ENCODE results near the gene VIPR1.

GRCh38 chr3:42507252-42507651 lies 4.8 kb downstream of the VIPR1 start:
- TF ChIP-seq ELF4 (CRISPR knock-in tag; IDR thresholded peaks at IDR 0.05; ENCODE audit: low read depth) (no peak), NR3C1 (CRISPR knock-in tag; conservative IDR thresholded peaks at IDR 0.05; ENCODE audit: low read depth) (no peak), CTCF (IDR thresholded peaks at IDR 0.05) (no peak), IRF2 (CRISPR knock-in tag; IDR thresholded peaks at IDR 0.05; ENCODE audit: borderline replicate concordance, low read depth) (no peak), CREM (CRISPR knock-in tag; IDR thresholded peaks at IDR 0.05) (no peak), FOXP1 (CRISPR knock-in tag; IDR thresholded peaks at IDR 0.05; ENCODE audit: borderline replicate concordance) (no peak), ZBTB43 (CRISPR knock-in tag; IDR thresholded peaks at IDR 0.05) (no peak), ETV6 (CRISPR knock-in tag; IDR thresholded peaks at IDR 0.05) (no peak), SP1 (CRISPR knock-in tag; conservative IDR thresholded peaks at IDR 0.05) (no peak), ATF1 (CRISPR knock-in tag; IDR thresholded peaks at IDR 0.05) (no peak), CREB1 (CRISPR knock-in tag; IDR thresholded peaks at IDR 0.05) (no peak), E2F4 (CRISPR knock-in tag; IDR thresholded peaks at IDR 0.05; ENCODE audit: borderline replicate concordance, low read depth) (no peak), NR2C2 (CRISPR knock-in tag; IDR thresholded peaks at IDR 0.05) (no peak), USF1 (CRISPR knock-in tag; IDR thresholded peaks at IDR 0.05) (no peak)
